Neuronal stem cell (in vitro differentiated cells): ENCODE results near the gene INTS6.

Source experiments
- DNase-seq: peaks from one replicate; pipeline ENCODE4 v3.0.0-alpha.2; 2013; ENCODE audit warnings: low spot score
- H2AFZ ChIP-seq: one replicate; pipeline ENCODE4 v1.6.1; 2013; ENCODE audit warnings: mild to moderate bottlenecking, low read length, inconsistent platforms
- H2AK5ac ChIP-seq: 2 replicates; pipeline ENCODE4 v1.6.1; 2013; ENCODE audit warnings: low read depth, mild to moderate bottlenecking, inconsistent platforms, low read length, moderate library complexity, mixed read lengths
- H2BK120ac ChIP-seq: 2 replicates; pipeline ENCODE4 v1.6.1; 2013; ENCODE audit warnings: low read depth, mild to moderate bottlenecking, inconsistent platforms, low read length, moderate library complexity, mixed read lengths
- H2BK12ac ChIP-seq: one replicate; pipeline ENCODE4 v1.6.1; 2013; ENCODE audit warnings: low read length, inconsistent platforms
- H2BK15ac ChIP-seq: 2 replicates; pipeline ENCODE4 v1.6.1; 2013; ENCODE audit warnings: mild to moderate bottlenecking, low read length, inconsistent platforms, mixed read lengths
- H2BK5ac ChIP-seq: one replicate; pipeline ENCODE4 v1.6.1; 2013; ENCODE audit warnings: inconsistent platforms, mild to moderate bottlenecking, low read length, moderate library complexity
- H3K14ac ChIP-seq: one replicate; pipeline ENCODE4 v1.6.1; 2013; ENCODE audit warnings: low read length, inconsistent platforms
- H3K18ac ChIP-seq: 2 replicates; pipeline ENCODE4 v1.6.1; 2013; ENCODE audit warnings: low read length, inconsistent platforms
- H3K23ac ChIP-seq: 2 replicates; pipeline ENCODE4 v1.6.1; 2013; ENCODE audit warnings: low read depth, mild to moderate bottlenecking, mixed read lengths, low read length, inconsistent platforms; ENCODE audit not compliant: poor library complexity
- H3K27ac ChIP-seq: replicated peaks from 3 replicates; pipeline ENCODE4 v1.5.1; 2013; ENCODE audit warnings: low read length, inconsistent platforms
- H3K27me3 ChIP-seq, 3 experiments: 2 replicates each; pipeline ENCODE4 v1.6.1; 2013; ENCODE audit warnings: low read length in 3 of 3, mild to moderate bottlenecking in 2 of 3, inconsistent platforms in 1 of 3, low read depth in 1 of 3, mixed read lengths in 1 of 3, moderate library complexity in 1 of 3; ENCODE audit not compliant: control insufficient read depth in 3 of 3, insufficient read depth in 3 of 3
- H3K36me3 ChIP-seq, 2 donors: replicated peaks in 1 of 2; 2 replicates each; pipeline ENCODE4 v1.6.1; 2013; ENCODE audit warnings: low read length in 2 of 2; ENCODE audit not compliant: control insufficient read depth in 2 of 2, insufficient read depth in 2 of 2
- H3K4ac ChIP-seq: 2 replicates; pipeline ENCODE4 v1.6.1; 2013; ENCODE audit warnings: inconsistent platforms, mild to moderate bottlenecking, low read length, moderate library complexity
- H3K4me1 ChIP-seq, 2 donors: 1 replicate in 1 of 2; 2 replicates in 1 of 2; pipeline ENCODE4 v1.6.1; 2013; ENCODE audit warnings: low read length in 2 of 2, low read depth in 1 of 2; ENCODE audit not compliant: control insufficient read depth in 2 of 2, insufficient read depth in 1 of 2
- H3K4me2 ChIP-seq: one replicate; pipeline ENCODE4 v1.6.1; 2013; ENCODE audit warnings: mild to moderate bottlenecking, low read length, inconsistent platforms; ENCODE audit not compliant: insufficient read depth, poor library complexity, severe bottlenecking
- H3K4me3 ChIP-seq, 2 donors: 2 replicates each; pipeline ENCODE4 v1.5.1; 2013; ENCODE audit warnings: low read length in 2 of 2, mild to moderate bottlenecking in 2 of 2, inconsistent platforms in 1 of 2, moderate library complexity in 1 of 2
- H3K79me1 ChIP-seq: one replicate; pipeline ENCODE4 v1.6.1; 2013; ENCODE audit warnings: low read depth, mild to moderate bottlenecking, inconsistent platforms, low read length, moderate library complexity
- H3K9ac ChIP-seq: one replicate; pipeline ENCODE4 v1.6.1; 2013; ENCODE audit warnings: mild to moderate bottlenecking, low read depth, low read length, inconsistent platforms; ENCODE audit not compliant: poor library complexity
- H3K9me3 ChIP-seq, 2 donors: replicated peaks in 1 of 2; 2 replicates each; pipeline versions ENCODE3 to v1.6.1; 2013; ENCODE audit warnings: low read length in 2 of 2, mild to moderate bottlenecking in 2 of 2, inconsistent platforms in 1 of 2, low read depth in 1 of 2, mixed read lengths in 1 of 2, moderate library complexity in 1 of 2; ENCODE audit not compliant: control insufficient read depth in 2 of 2, insufficient read depth in 1 of 2
- H4K8ac ChIP-seq: one replicate; pipeline ENCODE4 v1.6.1; 2013; ENCODE audit warnings: low read depth, mild to moderate bottlenecking, inconsistent platforms, low read length, moderate library complexity
- H4K91ac ChIP-seq: one replicate; pipeline ENCODE4 v1.6.1; 2013; ENCODE audit warnings: low read length, low read depth, mild to moderate bottlenecking, inconsistent platforms; ENCODE audit not compliant: poor library complexity
- WGBS, 2 donors: extraction: QIAGEN DNeasy Blood & Tissue Kit; methylation state at CpG; one replicate each; pipeline ENCODE4 v1.1.7; 2013; ENCODE audit warnings: missing lambda C conversion rate in 2 of 2, mixed read lengths in 1 of 2; ENCODE audit not compliant: insufficient read length in 2 of 2, insufficient replicate concordance in 1 of 2; ENCODE audit errors: extremely low coverage in 2 of 2; 5-methylcytosine and 5-hydroxymethylcytosine counted together

INTS6 gene

DNA sequence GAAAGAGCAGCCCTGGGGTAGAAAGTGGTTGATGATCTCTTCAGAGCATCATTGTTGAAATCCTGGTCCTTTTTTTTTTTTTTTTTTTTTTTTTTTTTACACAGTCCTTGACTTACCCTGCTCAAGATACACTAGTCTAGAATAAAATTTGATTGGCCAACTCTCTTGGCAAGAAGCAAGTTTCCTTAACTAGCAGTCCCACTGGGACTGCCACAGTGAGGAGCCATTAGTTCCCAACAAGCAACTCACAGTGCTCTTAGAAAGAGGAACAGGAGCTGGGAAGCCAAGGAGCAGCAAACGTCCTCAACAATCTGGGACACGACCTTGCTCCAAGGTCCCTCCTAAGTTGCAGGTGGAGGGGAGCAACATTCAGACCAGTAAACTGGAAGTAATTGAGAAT lies 47.9 kb upstream of the INTS6 start:
- H4K8ac ChIP-seq, result no peak overlapping the region
- no peak overlapping the region for H3K18ac ChIP-seq
- H2BK5ac ChIP-seq, result no peak overlapping the region
- no peak overlapping the region for H2BK120ac ChIP-seq
- no peaks in the 10 kb centered on the region for H3K79me1 ChIP-seq
- H3K4me3 ChIP-seq, result no peak overlapping the region
- H4K91ac ChIP-seq, result no peak overlapping the region
- H3K36me3 ChIP-seq, result no peaks in the 10 kb centered on the region
- WGBS, 2 donors, result no CpG with 5 or more reads among the region's 2 CpGs
- no peak overlapping the region for H2AFZ ChIP-seq
- no peak overlapping the region for H3K4ac ChIP-seq
- H3K27me3 ChIP-seq, result peaks cover 0 to 15% (median 0%) of the 10 kb centered on the region in 3 experiments
- no peak overlapping the region for H2BK15ac ChIP-seq
- H3K9ac ChIP-seq, result no peak overlapping the region
- no peak overlapping the region for H2AK5ac ChIP-seq
- H3K9me3 ChIP-seq, result no peaks in the 10 kb centered on the region
- H3K14ac ChIP-seq, result no peak overlapping the region
- no peak overlapping the region for H3K23ac ChIP-seq
- H2BK12ac ChIP-seq, result no peak overlapping the region
- DNase-seq, result no peak
- H3K27ac ChIP-seq, result no peak overlapping the region
- H3K4me1 ChIP-seq, result no peaks in the 10 kb centered on the region
- no peak overlapping the region for H3K4me2 ChIP-seq

DNA sequence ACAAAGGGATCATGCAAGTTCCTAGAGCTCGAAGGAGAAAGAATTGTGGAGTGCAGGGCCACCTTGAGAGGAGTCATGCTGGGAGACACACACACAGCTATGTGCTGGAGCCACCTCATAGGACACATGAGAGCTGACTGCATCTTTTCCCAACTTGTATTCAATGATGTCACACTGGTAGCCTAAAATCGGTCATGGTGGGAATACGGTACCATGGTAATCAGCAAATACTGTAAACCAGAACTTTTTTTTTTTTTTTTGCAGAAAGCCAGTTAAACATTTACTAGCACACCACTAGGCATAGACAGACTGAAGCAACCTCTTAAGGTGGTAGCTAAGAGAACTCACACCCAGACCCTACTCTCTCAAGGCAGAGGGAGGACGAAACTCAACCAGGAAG lies 47.0 kb upstream of the INTS6 start:
- H3K14ac ChIP-seq, result no peak overlapping the region
- no peak overlapping the region for H3K4ac ChIP-seq
- no peak overlapping the region for H4K8ac ChIP-seq
- H2BK5ac ChIP-seq, result no peak overlapping the region
- no peaks in the 10 kb centered on the region for H3K79me1 ChIP-seq
- H3K27me3 ChIP-seq, result peaks cover 0 to 15% (median 0%) of the 10 kb centered on the region in 3 experiments
- no peak overlapping the region for H4K91ac ChIP-seq
- no peak for DNase-seq
- WGBS, 2 donors, result no CpG with 5 or more reads among the region's 4 CpGs
- H3K36me3 ChIP-seq, result no peaks in the 10 kb centered on the region
- H3K4me1 ChIP-seq, result no peaks in the 10 kb centered on the region
- no peak overlapping the region for H3K18ac ChIP-seq
- no peak overlapping the region for H3K4me3 ChIP-seq
- no peak overlapping the region for H2BK12ac ChIP-seq
- H3K4me2 ChIP-seq, result no peak overlapping the region
- no peak overlapping the region for H2AK5ac ChIP-seq
- no peak overlapping the region for H2BK120ac ChIP-seq
- H2AFZ ChIP-seq, result no peak overlapping the region
- H3K9me3 ChIP-seq, result no peaks in the 10 kb centered on the region
- H3K9ac ChIP-seq, result no peak overlapping the region
- H3K23ac ChIP-seq, result no peak overlapping the region
- H2BK15ac ChIP-seq, result no peak overlapping the region
- no peak overlapping the region for H3K27ac ChIP-seq

DNA sequence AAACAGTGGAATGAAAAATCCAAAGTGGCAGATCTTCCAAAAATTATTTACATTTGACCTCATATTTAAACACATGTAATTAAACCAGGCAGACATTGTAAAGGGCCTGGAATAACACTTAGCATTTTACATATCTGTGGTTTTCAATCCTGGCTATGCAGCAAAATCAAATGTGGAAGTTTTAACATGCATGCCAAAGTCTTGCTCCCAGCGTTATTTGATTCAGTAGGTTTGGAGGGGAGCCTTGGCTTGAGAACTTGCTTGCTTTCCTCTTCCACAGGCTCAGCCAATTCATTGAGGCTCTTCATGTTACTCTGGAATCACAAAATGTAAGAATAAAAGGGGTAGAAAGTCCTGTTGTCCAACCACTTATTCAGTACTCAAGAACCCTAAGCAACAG lies 42.5 kb upstream of the INTS6 start:
- Histone ChIP-seq H2AK5ac (no peak overlapping the region), H2BK120ac (no peak overlapping the region), H3K27ac (no peak overlapping the region), H4K91ac (no peak overlapping the region), H2BK5ac (no peak overlapping the region), H2BK15ac (no peak overlapping the region), H3K4me2 (no peak overlapping the region), H2BK12ac (no peak overlapping the region), H3K36me3 (no peaks in the 10 kb centered on the region), H4K8ac (no peak overlapping the region), H3K4me1 (no peaks in the 10 kb centered on the region), H3K4me3 (no peak overlapping the region), H3K79me1 (no peaks in the 10 kb centered on the region), H3K23ac (no peak overlapping the region), H3K9ac (no peak overlapping the region), H2AFZ (no peak overlapping the region), H3K14ac (no peak overlapping the region), H3K18ac (no peak overlapping the region), H3K4ac (no peak overlapping the region), H3K27me3 (peaks cover 0 to 12% (median 0%) of the 10 kb centered on the region in 3 experiments), H3K9me3 (no peaks in the 10 kb centered on the region)
- no peak for DNase-seq
- WGBS, 2 donors, result no CpG with 5 or more reads among the region's 1 CpG

GRCh38 chr13:51494156-51494555 lies 41.3 kb upstream of the INTS6 start:
- no peak overlapping the region for H2AFZ ChIP-seq
- no peak overlapping the region for H3K23ac ChIP-seq
- no peaks in the 10 kb centered on the region for H3K79me1 ChIP-seq
- H3K4me3 ChIP-seq, result no peak overlapping the region
- no peak overlapping the region for H2BK5ac ChIP-seq
- H2BK12ac ChIP-seq, result no peak overlapping the region
- H2AK5ac ChIP-seq, result no peak overlapping the region
- H3K9me3 ChIP-seq, result no peaks in the 10 kb centered on the region
- no peaks in the 10 kb centered on the region for H3K4me1 ChIP-seq
- H3K14ac ChIP-seq, result no peak overlapping the region
- H3K9ac ChIP-seq, result no peak overlapping the region
- H2BK120ac ChIP-seq, result no peak overlapping the region
- DNase-seq, result no peak
- no peak overlapping the region for H4K8ac ChIP-seq
- no peak overlapping the region for H3K4me2 ChIP-seq
- H3K27me3 ChIP-seq, result peaks cover 0 to 12% (median 0%) of the 10 kb centered on the region in 3 experiments
- no peak overlapping the region for H3K4ac ChIP-seq
- H3K27ac ChIP-seq, result no peak overlapping the region
- H3K18ac ChIP-seq, result no peak overlapping the region
- no peak overlapping the region for H4K91ac ChIP-seq
- no peaks in the 10 kb centered on the region for H3K36me3 ChIP-seq
- no peak overlapping the region for H2BK15ac ChIP-seq
